ENCODE measurements around the gene ZFYVE21.

ZFYVE21 gene

DNA sequence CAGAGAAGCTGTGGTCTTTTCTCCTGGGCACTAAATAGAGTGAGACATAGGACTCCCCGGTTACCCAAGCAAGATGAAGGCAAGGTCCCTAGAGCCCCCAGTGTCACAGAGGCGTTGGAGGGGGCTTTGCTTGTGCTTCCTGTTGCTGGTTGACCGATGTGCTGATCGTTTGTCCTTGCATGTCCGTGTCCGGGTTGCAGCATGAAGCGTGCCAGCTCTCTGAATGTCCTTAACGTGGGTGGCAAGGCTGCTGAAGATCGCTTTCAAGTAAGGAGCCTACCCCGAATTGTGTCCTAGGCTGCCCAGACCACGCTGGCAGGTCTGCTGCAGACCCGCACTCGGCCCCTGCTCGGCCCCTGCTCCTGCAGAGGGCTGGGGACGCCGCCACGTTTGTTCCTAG is 23.5 kb upstream of the ZFYVE21 start:
- in situ Hi-C loops (cut with MboI; ENCODE audit: low sequenced_read_pairs, unreplicated experiment) = no loop called here
- DNase-seq (ENCODE audit: low spot score) = no peak
- TF ChIP-seq, protein P1, sequence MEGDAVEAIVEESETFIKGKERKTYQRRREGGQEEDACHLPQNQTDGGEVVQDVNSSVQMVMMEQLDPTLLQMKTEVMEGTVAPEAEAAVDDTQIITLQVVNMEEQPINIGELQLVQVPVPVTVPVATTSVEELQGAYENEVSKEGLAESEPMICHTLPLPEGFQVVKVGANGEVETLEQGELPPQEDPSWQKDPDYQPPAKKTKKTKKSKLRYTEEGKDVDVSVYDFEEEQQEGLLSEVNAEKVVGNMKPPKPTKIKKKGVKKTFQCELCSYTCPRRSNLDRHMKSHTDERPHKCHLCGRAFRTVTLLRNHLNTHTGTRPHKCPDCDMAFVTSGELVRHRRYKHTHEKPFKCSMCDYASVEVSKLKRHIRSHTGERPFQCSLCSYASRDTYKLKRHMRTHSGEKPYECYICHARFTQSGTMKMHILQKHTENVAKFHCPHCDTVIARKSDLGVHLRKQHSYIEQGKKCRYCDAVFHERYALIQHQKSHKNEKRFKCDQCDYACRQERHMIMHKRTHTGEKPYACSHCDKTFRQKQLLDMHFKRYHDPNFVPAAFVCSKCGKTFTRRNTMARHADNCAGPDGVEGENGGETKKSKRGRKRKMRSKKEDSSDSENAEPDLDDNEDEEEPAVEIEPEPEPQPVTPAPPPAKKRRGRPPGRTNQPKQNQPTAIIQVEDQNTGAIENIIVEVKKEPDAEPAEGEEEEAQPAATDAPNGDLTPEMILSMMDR (IDR thresholded peaks at IDR 0.05; ENCODE audit: borderline replicate concordance, control extremely low read depth, extremely low read depth, insufficient read depth, missing control alignments) = no peak

DNA sequence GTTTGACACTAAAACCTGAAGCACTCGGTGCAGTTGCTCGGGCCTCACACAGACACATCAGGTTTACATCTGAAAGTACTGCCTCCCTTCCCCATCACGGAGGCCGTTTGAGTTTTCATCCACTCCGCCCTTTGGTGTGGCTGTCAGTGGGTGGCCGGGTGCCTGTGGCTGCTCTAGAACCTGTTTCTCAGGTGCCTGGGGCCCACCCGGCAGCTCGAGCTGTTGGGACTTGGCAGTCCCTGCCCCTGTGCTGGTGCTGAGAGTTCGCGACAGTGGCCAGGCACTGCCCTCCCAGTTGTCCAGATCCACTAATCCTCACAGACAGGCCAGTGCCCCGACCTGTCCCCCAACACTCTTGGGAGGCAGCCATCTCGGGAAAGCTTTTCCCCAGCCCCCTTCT is 22.7 kb upstream of the ZFYVE21 start:
- in situ Hi-C loops (cut with MboI; ENCODE audit: low sequenced_read_pairs, unreplicated experiment) = no loop called here
- DNase-seq (ENCODE audit: low spot score) = no peak
- TF ChIP-seq, protein P1 (IDR thresholded peaks at IDR 0.05; ENCODE audit: borderline replicate concordance, control extremely low read depth, extremely low read depth, insufficient read depth, missing control alignments) = no peak

DNA sequence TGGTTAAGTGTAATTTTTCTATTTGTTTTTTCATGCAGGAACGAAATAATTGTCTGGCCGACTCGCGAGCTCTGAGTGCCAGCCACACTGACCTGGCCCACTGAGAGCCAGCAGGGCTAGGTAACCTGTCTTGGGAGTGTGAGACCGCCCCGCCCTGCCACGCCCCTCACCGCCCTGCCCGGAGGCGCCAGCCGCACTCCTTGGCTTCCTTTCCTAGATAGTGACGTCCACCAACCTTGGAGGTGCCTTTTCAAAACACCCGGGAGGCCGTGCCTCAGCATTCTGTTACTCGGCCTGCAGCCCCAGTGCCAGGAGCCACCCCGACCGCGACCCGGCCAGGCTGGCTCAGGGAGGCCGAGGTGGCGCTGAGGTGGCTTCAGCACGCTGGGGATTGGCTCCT is 22.1 kb upstream of the ZFYVE21 start:
- DNase-seq (ENCODE audit: low spot score) = no peak

DNA sequence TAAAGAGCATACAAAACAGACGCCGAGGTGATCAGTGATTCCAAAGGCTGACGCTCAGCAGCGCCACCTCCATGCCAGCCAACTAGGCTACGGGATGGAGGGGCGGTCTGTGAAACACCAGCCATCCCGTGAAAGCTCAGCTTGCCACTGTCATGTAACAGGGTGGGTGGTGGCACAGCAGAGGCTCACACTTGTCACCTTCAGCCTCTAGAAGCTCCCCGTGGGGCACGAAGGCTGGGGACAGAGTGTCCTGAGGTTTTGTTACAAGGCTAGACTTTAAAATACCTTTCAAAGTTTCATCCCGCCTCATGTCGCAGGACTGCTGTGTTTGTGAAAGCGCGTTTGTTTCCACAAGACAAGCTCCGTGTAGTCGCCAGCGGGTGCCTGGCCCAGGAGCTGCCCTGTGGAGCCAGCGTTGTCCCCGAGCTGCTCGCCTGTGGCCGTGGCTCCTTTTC is 21.0 kb upstream of the ZFYVE21 start:
- DNase-seq (ENCODE audit: low spot score) = no peak
- TF ChIP-seq, protein P1 (IDR thresholded peaks at IDR 0.05; ENCODE audit: borderline replicate concordance, control extremely low read depth, extremely low read depth, insufficient read depth, missing control alignments) = no peak
- in situ Hi-C loops (cut with MboI; ENCODE audit: low sequenced_read_pairs, unreplicated experiment) = no loop called here

More for the DNA sequence above, 22.1 kb upstream of the ZFYVE21 start:
- TF ChIP-seq, protein P1 (IDR thresholded peaks at IDR 0.05; ENCODE audit: borderline replicate concordance, control extremely low read depth, extremely low read depth, insufficient read depth, missing control alignments) = no peak
- in situ Hi-C loops (cut with MboI; ENCODE audit: low sequenced_read_pairs, unreplicated experiment) = no loop called here

DNA sequence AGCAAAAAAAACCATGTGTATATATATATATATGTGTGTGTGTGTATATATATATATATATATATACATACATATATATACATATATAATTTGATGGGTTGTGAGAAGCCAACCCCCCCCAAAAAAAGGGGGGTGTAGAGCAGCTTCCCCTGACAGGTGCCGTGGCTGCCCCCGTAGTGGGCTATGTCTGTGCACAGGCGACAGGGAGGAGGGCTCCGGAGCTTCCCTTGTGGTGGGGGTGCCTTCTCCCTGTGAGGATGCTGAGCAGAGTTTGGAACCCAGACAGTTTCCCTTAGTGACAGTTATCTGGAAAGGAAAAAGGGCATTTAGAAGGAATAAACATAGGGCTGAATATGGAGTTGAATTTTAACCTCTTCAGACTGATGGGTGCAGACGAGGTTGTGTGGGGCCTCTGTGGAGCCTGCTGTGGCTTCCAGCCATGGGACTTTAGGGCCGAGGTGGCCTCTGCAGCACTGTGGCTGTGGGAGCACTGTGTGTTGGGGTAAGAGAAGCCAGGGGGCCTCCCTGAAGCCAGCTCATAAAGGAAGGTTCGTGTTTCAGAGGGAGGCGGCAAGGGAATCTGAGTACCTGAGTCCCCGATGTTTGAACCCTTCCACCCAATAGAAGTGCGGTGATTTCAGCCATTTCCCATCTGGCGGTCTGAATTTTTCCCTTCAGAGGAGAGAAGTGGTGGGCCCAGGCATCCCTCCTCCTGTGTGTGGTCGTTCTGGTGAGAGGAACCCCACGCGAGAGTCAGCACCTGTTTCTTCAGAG is 20.1 kb upstream of the ZFYVE21 start:
- no peak for DNase-seq (ENCODE audit: low spot score)
- in situ Hi-C loops (cut with MboI; ENCODE audit: low sequenced_read_pairs, unreplicated experiment) = no loop called here
- TF ChIP-seq, protein P1 (IDR thresholded peaks at IDR 0.05; ENCODE audit: borderline replicate concordance, control extremely low read depth, extremely low read depth, insufficient read depth, missing control alignments) = no peak

DNA sequence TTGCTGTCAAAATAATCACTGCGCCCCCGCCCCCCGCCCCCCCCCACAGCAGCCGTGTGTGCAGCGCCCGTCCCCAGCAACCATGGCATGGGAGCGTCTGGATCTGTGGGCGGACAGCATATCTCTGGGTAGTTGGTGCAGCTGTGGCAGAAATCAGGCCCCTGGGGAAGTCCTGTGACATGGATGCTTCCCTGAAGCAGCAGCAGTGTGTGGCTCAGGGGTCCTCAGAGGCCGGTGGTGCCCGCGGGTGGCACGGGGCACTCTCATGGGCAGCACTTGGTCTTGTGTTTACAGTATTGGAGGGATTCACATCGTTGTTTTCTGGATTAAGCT is 19.6 kb upstream of the ZFYVE21 start:
- in situ Hi-C loops (cut with MboI; ENCODE audit: low sequenced_read_pairs, unreplicated experiment) = no loop called here
- TF ChIP-seq, protein P1 (IDR thresholded peaks at IDR 0.05; ENCODE audit: borderline replicate concordance, control extremely low read depth, extremely low read depth, insufficient read depth, missing control alignments) = no peak
- DNase-seq (ENCODE audit: low spot score) = no peak
